ENCODE results near the gene RNF123. TPM values are rescaled to one million over a fixed set of nuclear protein-coding genes. Genes with fewer than 3 reads are reported as not detected.

RNF123 gene
- total and polyA plus RNA-seq, 4 donors = 22.2 to 45.0 (median 23.1) TPM

DNA sequence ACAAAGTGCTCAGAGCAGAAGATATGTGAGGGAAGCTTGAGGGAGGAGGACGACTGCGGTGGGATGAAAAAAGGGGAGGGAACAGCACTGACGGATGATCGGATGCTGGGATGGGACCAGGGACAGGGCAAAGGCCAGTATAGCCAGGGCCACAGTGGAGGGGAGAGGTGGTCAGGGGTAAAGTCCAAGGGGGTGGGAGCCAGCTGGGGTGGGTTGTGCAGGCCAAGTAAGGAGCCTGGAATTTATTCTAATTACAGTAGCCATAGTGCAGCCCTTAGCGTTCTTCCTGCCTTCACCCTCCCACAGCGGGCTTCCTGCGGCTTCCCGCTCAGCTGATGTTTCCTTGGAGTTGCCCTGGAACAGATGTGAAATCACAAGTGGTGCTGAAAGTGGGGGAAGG is 22.8 kb upstream of the RNF123 start:
- ATAC-seq (ENCODE audit: insufficient read depth, low FRiP score) (no peak), DNase-seq (no peak)
- no peaks in the 10 kb centered on the region for H3K4me1 ChIP-seq (ENCODE audit: control insufficient read depth in 5 of 5, insufficient read depth in 5 of 5, low read length in 5 of 5)
- 58 to 74% methylated on average over 8 of the region's 8 CpGs for WGBS, 2 donors
- TF ChIP-seq, protein P1, sequence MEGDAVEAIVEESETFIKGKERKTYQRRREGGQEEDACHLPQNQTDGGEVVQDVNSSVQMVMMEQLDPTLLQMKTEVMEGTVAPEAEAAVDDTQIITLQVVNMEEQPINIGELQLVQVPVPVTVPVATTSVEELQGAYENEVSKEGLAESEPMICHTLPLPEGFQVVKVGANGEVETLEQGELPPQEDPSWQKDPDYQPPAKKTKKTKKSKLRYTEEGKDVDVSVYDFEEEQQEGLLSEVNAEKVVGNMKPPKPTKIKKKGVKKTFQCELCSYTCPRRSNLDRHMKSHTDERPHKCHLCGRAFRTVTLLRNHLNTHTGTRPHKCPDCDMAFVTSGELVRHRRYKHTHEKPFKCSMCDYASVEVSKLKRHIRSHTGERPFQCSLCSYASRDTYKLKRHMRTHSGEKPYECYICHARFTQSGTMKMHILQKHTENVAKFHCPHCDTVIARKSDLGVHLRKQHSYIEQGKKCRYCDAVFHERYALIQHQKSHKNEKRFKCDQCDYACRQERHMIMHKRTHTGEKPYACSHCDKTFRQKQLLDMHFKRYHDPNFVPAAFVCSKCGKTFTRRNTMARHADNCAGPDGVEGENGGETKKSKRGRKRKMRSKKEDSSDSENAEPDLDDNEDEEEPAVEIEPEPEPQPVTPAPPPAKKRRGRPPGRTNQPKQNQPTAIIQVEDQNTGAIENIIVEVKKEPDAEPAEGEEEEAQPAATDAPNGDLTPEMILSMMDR (IDR thresholded peaks at IDR 0.05; ENCODE audit: control extremely low read depth, extremely low read depth) = no peak
- H3K36me3 ChIP-seq (ENCODE audit: control insufficient read depth in 4 of 4, insufficient read depth in 4 of 4, low read length in 4 of 4) = no peaks in the 10 kb centered on the region
- no peaks in the 10 kb centered on the region for H3K27me3 ChIP-seq (ENCODE audit: control insufficient read depth in 3 of 3, insufficient read depth in 3 of 3, low read length in 2 of 3)
- H3K27ac ChIP-seq (ENCODE audit: low read depth in 1 of 2, low read length in 1 of 2) = no peak overlapping the region
- H3K9ac ChIP-seq (ENCODE audit: insufficient read depth in 1 of 2, low read length in 2 of 2) = no peak overlapping the region
- H3K9me3 ChIP-seq (ENCODE audit: control insufficient read depth in 4 of 4, insufficient read depth in 3 of 4, low read length in 3 of 4) = no peaks in the 10 kb centered on the region
- H3K4me3 ChIP-seq = no peak overlapping the region

DNA sequence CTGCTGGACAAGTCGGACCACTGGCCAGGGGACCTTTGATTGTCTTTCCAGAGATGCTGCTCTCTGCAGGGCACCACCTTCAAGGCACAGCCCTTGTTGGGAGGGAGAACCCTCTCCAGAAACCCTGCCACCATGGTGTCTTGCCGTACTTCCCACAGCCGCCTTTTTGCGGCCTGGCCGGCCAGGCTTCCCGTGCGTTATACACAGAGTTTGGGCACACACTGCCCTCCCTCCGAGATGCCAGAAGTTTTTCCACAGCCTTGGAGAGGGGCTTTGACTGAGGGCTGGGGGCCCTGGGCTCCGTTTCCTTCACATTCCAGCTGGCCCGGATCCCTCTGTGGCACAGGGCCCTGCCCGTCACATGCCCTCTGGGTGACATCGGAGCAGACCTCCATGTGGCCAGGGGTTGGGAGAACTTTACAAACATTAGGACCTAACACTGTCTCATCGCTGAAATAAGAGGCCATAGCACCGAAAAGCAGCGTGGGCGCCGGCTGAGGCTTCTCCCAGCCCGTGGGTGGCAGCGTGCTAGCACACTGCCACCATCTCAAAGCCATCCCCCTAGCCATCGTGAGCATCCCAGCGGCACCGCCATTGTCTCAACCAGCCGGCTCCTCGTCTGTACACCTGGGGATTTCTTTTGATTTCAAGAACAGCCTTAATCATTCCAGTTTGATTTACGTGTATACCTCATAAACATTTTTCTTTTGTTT is 21.5 kb upstream of the RNF123 start:
- no peaks in the 10 kb centered on the region for H3K9me3 ChIP-seq (ENCODE audit: control insufficient read depth in 4 of 4, insufficient read depth in 3 of 4, low read length in 3 of 4)
- H3K27ac ChIP-seq (ENCODE audit: low read depth in 1 of 2, low read length in 1 of 2) = no peak overlapping the region
- TF ChIP-seq, protein P1 (IDR thresholded peaks at IDR 0.05; ENCODE audit: control extremely low read depth, extremely low read depth) = no peak
- H3K4me3 ChIP-seq = no peak overlapping the region
- no peaks in the 10 kb centered on the region for H3K4me1 ChIP-seq (ENCODE audit: control insufficient read depth in 5 of 5, insufficient read depth in 5 of 5, low read length in 5 of 5)
- no peak for DNase-seq
- no peaks in the 10 kb centered on the region for H3K27me3 ChIP-seq (ENCODE audit: control insufficient read depth in 3 of 3, insufficient read depth in 3 of 3, low read length in 2 of 3)
- H3K9ac ChIP-seq (ENCODE audit: insufficient read depth in 1 of 2, low read length in 2 of 2) = no peak overlapping the region
- ATAC-seq (ENCODE audit: insufficient read depth, low FRiP score) = no peak
- WGBS, 2 donors = 83% methylated on average over 25 of the region's 25 CpGs
- no peaks in the 10 kb centered on the region for H3K36me3 ChIP-seq (ENCODE audit: control insufficient read depth in 4 of 4, insufficient read depth in 4 of 4, low read length in 4 of 4)

DNA sequence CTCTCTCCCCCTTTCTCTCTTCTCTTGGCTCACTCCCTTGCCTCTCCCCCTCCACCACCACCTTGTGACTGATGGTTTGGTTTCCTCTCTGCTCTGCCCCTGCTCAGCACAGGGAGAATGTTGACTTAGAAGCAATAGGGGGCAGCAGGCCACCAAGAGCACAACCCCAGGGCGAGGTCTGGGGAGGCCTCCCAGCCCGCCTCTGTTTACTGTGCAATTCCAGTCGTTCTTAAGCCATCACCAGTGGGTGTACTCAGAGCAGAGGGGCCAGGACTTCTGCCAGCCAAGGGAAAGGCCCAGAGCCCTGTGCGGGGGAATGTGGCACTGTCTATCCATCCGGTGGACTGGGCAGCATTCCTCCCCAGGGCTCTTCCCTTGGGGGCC is 21.0 kb upstream of the RNF123 start:
- Histone ChIP-seq H3K4me3 (no peak overlapping the region), H3K36me3 (ENCODE audit: control insufficient read depth in 4 of 4, insufficient read depth in 4 of 4, low read length in 4 of 4) (no peaks in the 10 kb centered on the region), H3K4me1 (ENCODE audit: control insufficient read depth in 5 of 5, insufficient read depth in 5 of 5, low read length in 5 of 5) (peaks cover 0 to 4% (median 0%) of the 10 kb centered on the region in 5 donors), H3K9me3 (ENCODE audit: control insufficient read depth in 4 of 4, insufficient read depth in 3 of 4, low read length in 3 of 4) (no peaks in the 10 kb centered on the region), H3K9ac (ENCODE audit: insufficient read depth in 1 of 2, low read length in 2 of 2) (no peak overlapping the region), H3K27me3 (ENCODE audit: control insufficient read depth in 3 of 3, insufficient read depth in 3 of 3, low read length in 2 of 3) (no peaks in the 10 kb centered on the region), H3K27ac (ENCODE audit: low read depth in 1 of 2, low read length in 1 of 2) (no peak overlapping the region)
- ATAC-seq (ENCODE audit: insufficient read depth, low FRiP score) (no peak), DNase-seq (no peak)
- 40% methylated on average over 5 of the region's 5 CpGs for WGBS, 2 donors
- TF ChIP-seq, protein P1 (IDR thresholded peaks at IDR 0.05; ENCODE audit: control extremely low read depth, extremely low read depth) = no peak

DNA sequence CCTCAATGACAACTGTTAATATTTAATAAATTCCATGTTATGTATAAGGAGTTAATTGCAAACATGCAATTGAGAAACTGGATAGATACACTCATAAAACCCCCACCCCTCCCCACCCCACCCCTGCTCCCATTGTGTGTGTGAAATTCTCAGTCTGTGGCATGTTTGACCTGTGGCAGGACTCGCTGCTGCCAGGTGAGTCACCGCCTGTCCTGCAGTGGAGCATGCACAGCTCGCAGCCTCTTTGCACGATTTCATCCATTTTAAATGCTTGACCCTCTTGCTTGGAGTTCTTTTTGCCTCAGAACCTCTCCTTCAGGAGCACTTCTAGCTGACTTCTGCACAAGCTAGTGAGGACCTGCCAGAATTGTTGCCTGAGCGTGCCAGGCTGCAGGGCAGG is 20.5 kb upstream of the RNF123 start:
- WGBS, 2 donors = 58 to 82% methylated on average over 5 of the region's 5 CpGs
- Histone ChIP-seq H3K4me3 (no peak overlapping the region), H3K27me3 (ENCODE audit: control insufficient read depth in 3 of 3, insufficient read depth in 3 of 3, low read length in 2 of 3) (no peaks in the 10 kb centered on the region), H3K36me3 (ENCODE audit: control insufficient read depth in 4 of 4, insufficient read depth in 4 of 4, low read length in 4 of 4) (no peaks in the 10 kb centered on the region), H3K4me1 (ENCODE audit: control insufficient read depth in 5 of 5, insufficient read depth in 5 of 5, low read length in 5 of 5) (peaks cover 0 to 5% (median 0%) of the 10 kb centered on the region in 5 donors), H3K9ac (ENCODE audit: insufficient read depth in 1 of 2, low read length in 2 of 2) (no peak overlapping the region), H3K27ac (ENCODE audit: low read depth in 1 of 2, low read length in 1 of 2) (no peak overlapping the region), H3K9me3 (ENCODE audit: control insufficient read depth in 4 of 4, insufficient read depth in 3 of 4, low read length in 3 of 4) (no peaks in the 10 kb centered on the region)
- no peak for DNase-seq
- ATAC-seq (ENCODE audit: insufficient read depth, low FRiP score) = no peak
- TF ChIP-seq, protein P1 (IDR thresholded peaks at IDR 0.05; ENCODE audit: control extremely low read depth, extremely low read depth) = no peak
